Measurements from ENCODE around the gene ACP1.
A peak's percentile ranks its signal among the peaks of the same experiment; 100 is the strongest.

The ACP1 gene

DNA sequence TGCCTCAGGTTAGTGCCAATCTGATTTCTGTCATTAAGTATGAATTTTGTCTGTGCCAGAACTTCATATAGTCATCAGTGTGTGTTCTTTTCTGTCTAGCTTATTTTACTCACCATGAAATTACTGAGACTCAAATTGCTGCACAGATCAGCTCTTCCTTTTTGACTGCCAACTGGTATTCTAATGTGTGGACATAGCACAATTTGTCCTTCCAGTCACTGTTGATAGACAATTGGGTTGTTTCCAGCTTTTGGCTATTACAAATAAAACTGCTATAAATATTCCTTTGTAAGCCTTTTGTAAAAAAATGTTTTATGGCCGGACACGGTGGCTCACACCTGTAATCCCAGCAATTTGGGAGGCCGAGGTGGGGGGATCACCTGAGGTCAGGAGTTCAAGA is 8.7 kb upstream of the ACP1 start:
- DNase-seq: no peak

DNA sequence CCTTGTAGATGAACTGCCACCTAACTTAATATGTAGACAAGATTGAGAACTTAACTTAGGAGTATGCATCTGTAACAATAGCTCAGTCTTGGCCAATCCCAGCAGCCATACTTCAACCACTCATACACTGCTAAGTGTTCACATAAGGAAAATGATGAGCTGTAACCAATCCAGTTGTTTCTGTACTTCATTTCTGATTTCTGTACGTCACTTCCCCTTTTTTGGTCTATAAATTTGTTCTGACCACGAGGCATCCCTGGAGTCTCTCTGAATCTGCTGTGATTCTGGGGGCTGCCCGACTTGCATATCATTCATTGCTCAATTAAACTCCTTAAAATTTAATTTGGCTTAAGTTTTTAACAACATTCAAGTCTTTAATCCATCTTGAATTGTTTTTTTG is 7.3 kb upstream of the ACP1 start:
- no peak for DNase-seq

- DNase-seq: no peak
Measured at GRCh38 chr2:257842-258241, 6.9 kb upstream of the ACP1 start.

- no peak for DNase-seq
Measured at GRCh38 chr2:258933-259332, 5.8 kb upstream of the ACP1 start.

- DNase-seq: no peak
Measured at GRCh38 chr2:259789-260331, 4.9 kb upstream of the ACP1 start.

- DNase-seq: no peak
Measured at GRCh38 chr2:260507-261161, 4.1 kb upstream of the ACP1 start.

GRCh38 chr2:262117-262516 is 2.6 kb upstream of the ACP1 start:
- DNase-seq: no peak

DNA sequence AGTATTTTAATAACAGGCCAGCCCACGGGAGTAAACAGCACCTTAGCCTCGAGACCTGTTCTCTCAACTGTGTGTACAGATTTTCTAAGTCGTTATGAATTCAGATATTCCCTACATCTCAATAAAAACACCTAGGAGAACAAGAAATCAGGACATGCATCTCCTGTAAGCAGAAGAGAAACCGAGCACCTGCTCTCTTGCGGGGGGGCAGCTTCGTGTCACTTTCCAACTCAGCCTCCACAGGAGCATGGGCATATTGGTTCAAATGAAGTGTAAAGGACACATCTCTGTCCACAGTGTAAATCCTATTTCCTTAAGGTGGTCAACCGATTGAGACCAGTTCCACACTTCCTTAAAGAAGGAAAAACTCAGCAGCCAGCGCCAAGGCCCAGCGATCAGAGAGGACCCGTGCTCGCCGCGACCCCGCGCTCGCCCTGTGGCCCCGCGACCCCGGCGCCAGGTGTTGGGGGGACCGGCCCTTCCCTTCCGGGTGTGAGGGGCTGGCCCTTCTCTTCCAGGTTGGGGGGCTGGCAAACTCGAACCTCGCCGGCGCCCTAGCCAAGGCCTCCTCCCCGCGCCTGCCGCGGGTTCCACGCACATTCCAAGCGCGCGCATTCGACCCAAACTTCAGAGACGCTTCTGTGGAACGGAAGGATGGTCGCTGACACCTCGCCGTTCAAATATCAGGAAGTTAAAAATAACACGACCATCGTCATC is 1.6 kb upstream of the ACP1 start:
- no peak for DNase-seq

DNA sequence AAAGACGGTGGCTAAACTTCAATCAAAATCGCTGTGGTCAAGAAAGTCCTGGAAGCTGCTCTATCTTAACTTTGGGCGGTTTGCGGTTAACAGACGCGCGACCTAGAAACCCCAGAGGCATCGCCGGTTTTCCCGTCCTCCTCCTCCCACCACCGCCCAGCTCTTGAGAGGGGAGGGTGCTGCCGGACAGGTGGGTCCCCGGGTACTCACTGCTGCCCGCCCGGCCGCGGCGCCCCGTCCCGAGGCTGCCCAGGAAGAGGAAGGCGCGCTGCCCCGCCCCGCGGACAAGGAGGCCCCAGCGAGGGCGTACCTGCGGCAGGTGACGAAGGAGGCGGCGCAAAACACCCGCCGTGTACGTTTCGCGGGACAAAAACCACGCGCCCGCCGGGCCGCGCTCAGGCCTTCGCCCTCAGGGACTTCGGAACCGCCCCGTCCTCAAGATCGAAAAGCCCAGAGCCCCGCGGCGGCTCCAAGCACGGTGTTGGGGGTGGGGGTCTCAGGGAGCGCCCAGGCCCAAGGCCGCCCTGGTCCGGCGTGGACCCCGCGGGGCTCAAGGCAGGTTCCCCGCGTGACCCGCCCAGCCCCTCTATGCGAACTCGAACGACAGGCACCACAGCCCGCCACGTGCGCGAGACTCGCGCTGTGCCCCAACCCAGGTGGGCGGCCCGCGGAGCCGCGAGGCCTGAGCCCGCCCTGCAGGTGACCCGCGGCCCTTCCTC is 814 bp upstream of the ACP1 start, which contains the start of gene SH3YL1:
Gene SH3YL1 (minus strand): TSS at position 259 of the 719 bp plus-strand sequence. CDS start 48 bp downstream, at position 211.
- no peak for DNase-seq

DNA sequence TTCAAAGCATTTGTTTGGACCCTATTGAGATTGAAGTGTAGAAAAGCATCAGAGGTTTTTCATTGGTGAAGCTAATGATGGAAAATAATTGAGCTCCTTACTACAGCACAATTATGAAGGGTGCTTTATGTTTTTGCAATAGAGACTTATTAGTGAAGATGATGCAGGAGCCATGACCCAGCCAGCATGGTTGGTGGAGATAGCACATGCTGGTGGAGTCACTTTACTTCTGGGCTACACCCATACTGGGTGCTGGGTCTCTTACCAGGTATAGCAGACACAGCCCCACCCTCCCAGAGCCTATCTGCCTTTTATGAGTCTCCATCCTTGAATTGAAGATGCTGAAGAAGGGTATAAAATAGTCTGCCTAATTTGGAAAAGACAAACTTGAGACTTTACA is 3.6 kb downstream of the ACP1 start:
- DNase-seq: no peak

- no peak for DNase-seq
Measured at GRCh38 chr2:269356-270030, 4.7 kb downstream of the ACP1 start.

DNA sequence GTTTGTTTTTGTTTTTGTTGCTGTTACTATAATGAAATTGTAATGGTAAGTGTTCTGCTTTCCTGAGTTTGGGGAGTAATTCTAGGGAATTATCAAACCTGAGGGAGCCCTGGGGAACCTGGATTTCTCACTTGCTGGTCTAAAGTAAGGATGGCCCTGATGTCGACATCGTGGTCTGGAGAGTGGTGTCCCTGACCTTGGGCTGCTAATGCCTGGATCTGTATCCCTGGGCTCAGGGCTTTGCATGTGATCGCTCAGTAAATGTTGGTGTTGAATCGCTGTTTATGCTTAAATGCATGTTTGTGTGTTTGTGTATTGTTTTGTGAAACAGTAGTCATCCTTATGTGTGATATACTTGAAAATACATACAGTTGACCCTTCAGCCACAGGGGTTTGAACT is 6.1 kb downstream of the ACP1 start:
- no peak for DNase-seq

- no peak for DNase-seq
Measured at GRCh38 chr2:271917-272316, 7.2 kb downstream of the ACP1 start.

GRCh38 chr2:273333-273732 is 8.6 kb downstream of the ACP1 start:
- DNase-seq: peak in 1 of 2 experiments; percentile 3

- no peak for DNase-seq
Measured at GRCh38 chr2:274503-274902, 9.8 kb downstream of the ACP1 start.

DNA sequence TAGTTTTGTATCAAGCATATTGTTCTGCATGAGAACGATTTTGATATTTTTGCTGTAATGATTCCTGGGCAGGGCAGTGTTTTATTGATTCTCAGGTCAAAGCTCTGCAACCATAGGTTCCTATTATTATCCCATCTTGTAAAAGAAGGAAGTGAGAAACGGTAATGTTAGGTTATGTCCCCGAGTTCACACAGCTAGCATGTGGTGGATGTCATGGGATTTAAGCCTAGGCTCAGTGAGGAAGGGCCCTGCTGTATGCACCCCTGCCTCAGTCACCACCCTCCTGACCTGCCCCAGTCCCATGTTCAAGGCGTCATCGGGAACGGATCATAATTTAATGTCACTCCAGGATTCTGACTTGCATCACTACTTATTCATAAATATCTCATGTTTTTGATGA is 10.7 kb downstream of the ACP1 start:
- DNase-seq: no peak

DNA sequence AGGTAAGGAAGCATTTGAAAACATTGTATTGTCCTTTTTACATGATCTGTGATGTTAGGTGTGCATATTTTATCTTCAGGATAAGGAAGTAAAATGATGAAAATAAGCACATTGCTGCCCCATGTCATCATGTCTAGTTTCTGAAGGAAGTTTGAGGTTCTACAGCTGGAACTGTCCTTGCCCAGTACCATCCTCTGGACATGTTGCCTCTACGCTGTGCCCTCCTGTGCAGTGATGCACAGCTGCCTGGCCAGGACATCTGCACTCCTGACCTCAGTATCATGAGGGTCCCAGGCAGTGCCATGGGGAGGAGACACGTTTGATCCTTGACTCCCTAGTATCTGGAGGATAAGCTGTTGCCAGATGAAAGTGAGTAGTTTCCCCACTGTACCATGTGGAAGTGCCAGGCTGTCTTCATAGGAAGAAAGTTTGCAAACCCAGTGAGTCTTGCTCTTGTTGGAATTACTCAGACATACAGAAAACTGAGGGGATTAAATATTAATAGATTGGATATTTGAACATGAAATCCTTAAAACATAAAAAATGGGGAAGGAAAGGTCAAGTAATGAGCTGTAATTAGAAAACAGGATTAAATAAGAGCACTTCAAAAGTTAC is 13.7 kb downstream of the ACP1 start:
- no peak for DNase-seq

DNA sequence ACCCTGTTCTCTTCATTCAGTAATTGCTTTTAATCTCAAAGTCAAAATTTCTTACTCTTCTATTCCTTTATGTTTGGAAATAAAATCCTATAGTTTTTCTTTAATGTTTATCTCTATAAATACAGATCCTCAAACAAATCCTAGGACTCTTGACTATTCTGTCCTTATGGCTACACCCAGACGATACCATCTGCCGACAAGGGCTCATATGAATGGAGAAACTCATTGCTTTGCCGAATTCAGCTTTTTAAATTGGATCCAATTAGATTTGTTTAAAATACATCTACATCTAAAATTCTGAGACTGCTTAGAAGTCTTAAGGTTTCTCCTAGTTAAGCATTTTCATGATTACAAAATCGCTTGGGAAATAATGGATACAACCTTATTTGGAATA is 14.2 kb downstream of the ACP1 start:
- DNase-seq: no peak

GRCh38 chr2:279366-279765 is 14.6 kb downstream of the ACP1 start:
- no peak for DNase-seq

DNA sequence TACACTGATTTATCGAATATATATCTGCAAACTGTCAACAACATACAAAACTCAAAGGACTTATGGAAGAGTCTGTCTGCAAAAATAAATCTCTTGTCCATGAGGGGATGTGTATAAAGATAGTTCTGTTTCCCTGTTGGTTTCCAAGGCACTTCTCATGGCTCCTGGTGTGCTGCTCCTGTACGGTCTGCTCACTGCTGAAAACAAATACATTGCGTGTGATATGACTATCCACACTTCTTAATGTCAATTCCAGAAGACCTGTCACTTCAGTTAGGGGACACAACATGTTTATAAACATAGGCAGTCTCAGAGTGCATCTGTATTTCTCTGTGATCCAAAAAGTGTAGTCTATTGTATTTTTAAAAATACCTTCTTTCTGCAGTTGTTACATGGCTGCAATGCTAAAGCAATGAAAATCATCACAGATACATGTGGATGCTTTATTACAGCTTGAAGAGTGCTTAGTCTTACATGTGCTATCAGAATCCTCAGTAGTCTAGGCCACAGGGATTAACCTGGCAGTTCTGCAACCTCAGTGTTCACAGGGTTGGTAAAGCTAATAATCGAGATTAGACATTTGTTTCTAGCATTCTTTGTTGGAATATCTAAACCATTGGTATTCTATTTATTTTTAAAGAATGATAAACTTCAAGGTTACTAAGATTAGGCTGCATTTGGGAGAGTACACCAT is 15.4 kb downstream of the ACP1 start:
- DNase-seq: no peak

GRCh38 chr2:280650-281110 is 15.9 kb downstream of the ACP1 start:
- DNase-seq: no peak

DNA sequence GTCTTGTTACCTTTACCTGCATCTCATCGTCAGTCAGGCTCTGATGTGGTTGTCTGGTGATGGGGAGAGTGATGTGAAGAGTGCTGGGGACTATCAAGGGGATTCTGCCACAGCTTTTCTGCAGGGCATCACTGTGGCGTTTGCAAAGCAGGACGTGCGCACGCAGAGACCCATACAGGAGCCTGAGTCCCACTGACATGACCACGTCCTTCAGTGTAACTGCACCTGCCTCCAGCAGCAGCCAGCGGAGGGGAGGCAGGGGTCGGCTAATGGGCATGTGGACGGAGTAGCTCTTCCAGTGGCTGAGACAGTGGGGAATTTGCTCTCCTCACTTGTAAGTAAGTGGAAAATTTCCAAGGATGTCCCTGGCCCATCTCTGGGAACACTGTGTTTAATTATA is 16.6 kb downstream of the ACP1 start:
- DNase-seq: no peak

Data from SHP77 (cell line).